ENCODE measurements around the gene HP1BP3.

Gene HP1BP3

DNA sequence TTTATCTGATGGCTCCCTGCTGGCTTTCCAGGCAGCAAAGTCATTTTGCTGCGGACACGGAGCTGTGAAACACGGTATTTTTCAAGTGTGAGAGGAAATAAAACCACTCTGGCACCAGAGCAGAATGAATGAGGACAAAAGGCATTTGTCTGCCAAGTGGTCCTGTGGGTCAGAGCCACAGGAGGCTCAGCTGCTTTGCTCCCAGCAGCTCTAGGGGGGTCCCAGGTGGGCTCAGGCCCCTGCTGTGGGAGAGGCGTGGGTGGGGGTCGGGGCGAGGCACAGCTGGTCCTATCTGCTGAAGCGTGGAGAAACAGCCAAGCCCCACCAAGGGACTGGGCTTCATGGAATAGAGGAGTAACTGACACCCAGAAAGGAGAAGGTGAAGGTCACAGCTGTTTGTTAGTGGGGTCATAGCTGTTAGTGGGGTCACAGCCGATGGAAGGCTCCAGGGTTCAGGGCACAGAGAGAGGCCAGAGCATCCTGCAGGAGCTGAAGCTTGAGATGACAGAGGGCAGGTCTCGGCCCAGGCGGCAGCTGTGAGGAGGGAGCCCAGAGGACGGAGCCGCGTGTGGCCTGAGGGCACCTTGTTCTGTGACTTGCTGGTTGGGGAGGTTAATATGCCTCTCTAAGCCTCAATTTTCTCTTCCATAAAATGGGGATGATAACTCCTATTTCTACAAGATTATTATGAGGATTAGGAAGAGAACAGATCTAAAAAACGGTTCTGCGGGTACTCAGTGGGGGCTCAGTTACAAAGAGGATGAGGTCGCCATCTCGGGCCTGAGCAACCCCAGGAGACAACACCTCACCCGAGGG lies 76.4 kb downstream of the HP1BP3 start:
- DNase-seq (ENCODE audit: low spot score), result no peak

DNA sequence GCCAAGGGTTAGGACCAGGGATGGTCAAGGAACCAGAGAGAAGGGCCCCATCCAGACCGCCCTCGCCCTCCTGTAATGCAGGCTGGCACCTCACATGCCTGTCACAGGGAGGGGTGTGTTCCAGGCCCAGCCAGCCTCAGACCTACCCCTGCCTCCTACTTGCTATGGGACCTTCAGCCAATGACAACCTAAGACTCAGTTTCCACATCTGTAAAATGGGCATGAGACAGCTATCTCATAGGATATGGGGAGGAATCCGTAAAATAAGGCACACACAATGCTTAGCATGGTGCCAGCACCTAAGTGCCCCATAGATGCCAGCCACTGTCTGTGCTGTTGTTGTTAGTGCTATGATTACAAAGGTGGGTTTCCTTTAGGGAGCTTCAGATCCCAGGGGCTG lies 77.2 kb downstream of the HP1BP3 start:
- DNase-seq (ENCODE audit: low spot score), result no peak
- Histone ChIP-seq H3K27ac (no peak overlapping the region), H3K4me3 (no peak overlapping the region)
- TF ChIP-seq, protein P1, sequence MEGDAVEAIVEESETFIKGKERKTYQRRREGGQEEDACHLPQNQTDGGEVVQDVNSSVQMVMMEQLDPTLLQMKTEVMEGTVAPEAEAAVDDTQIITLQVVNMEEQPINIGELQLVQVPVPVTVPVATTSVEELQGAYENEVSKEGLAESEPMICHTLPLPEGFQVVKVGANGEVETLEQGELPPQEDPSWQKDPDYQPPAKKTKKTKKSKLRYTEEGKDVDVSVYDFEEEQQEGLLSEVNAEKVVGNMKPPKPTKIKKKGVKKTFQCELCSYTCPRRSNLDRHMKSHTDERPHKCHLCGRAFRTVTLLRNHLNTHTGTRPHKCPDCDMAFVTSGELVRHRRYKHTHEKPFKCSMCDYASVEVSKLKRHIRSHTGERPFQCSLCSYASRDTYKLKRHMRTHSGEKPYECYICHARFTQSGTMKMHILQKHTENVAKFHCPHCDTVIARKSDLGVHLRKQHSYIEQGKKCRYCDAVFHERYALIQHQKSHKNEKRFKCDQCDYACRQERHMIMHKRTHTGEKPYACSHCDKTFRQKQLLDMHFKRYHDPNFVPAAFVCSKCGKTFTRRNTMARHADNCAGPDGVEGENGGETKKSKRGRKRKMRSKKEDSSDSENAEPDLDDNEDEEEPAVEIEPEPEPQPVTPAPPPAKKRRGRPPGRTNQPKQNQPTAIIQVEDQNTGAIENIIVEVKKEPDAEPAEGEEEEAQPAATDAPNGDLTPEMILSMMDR (IDR thresholded peaks at IDR 0.05), result no peak

More for the DNA sequence above, 76.4 kb downstream of the HP1BP3 start:
- H3K4me3 ChIP-seq, result no peak overlapping the region
- TF ChIP-seq, protein P1 (IDR thresholded peaks at IDR 0.05), result no peak
- no peak overlapping the region for H3K27ac ChIP-seq

DNA sequence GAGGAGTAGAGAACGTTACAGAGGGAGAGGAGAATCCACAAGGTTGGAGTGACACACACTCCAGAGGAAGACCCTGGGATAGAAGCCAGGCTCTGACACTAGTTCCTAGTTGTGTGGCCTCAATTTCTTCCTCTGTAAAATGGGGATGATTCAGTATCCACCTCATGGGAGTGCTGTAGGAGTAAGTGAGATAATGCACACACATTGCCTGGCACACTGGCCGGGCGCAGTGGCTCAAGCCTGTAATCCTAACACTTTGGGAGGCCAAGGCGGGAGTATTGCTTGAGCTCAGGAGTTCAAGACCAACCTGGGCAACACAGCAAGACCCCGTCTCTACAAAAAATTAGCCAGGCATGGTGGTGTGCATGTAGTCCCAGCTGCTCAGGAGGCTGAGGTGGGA lies 78.2 kb downstream of the HP1BP3 start:
- Histone ChIP-seq H3K4me3 (no peak overlapping the region), H3K27ac (no peak overlapping the region)
- TF ChIP-seq, protein P1 (IDR thresholded peaks at IDR 0.05), result no peak
- DNase-seq (ENCODE audit: low spot score), result no peak

DNA sequence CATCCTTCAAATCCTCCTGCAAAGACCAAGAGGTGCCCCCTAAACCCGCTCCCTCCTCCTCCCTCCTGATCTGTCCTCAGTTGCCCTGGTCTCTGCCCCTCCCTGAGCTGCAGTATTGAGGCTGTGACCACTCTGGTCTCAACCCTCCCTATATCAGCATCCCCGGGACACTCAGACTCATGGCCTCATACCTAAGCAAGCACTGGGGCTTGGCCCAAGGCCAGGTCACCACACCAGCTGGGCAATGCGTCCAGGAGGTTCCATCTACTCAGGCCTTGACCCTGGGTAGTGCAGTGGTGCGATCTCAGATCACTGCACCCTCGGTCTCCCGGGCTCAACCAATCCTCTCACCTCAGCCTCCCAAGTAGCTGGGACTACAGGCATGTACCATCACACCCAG lies 79.0 kb downstream of the HP1BP3 start:
- Histone ChIP-seq H3K4me3 (no peak overlapping the region), H3K27ac (no peak overlapping the region)
- TF ChIP-seq, protein P1 (IDR thresholded peaks at IDR 0.05), result no peak
- no peak for DNase-seq (ENCODE audit: low spot score)

DNA sequence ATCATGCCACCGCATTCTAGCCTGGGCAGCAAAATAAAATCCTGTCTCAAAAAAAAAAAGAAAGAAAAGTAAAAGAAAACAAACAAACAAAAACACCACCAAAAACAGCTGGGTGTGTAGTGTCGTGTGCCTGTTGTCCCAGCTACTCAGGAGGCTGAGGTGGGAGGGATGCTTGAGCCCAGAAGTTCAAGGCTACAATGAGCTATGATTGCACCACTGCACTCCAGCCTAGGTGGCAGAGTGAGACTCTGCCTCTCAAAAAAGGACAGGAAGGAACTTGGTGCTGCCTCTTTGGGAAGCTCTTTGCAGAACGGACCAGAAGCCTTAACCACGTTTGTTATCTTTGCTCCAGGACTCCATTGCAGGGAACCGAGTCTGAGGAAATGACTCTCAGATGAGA lies 80.3 kb downstream of the HP1BP3 start:
- no peak for DNase-seq (ENCODE audit: low spot score)
- no peak overlapping the region for H3K27ac ChIP-seq
- H3K4me3 ChIP-seq, result no peak overlapping the region
- TF ChIP-seq, protein P1 (IDR thresholded peaks at IDR 0.05), result no peak

DNA sequence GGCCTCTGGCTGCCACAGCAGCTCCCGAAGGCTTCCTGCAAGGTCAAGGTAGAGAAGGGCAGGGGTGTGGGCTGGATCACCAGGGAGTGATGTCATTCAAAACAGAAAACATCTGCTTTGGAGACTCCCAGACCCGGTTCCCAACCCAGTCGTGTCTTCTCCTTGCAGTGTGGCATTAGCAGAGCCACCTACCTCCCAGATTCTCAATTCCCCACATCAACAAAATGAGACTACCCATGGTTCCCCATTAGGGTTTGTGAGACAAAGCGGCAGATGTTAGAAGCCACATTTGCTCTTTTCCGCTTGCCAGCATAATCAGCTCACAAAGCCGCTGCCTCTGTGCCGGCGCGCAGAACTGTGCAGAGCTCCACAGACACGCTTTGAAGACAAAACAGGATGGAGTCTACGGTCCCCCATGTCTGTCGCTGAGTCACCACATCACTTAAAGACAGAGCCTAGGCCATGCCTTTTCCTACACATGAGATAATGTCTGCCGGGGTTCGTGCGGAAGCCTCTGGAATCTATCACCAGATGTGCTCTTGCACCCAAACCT lies 81.8 kb downstream of the HP1BP3 start:
- H3K27ac ChIP-seq, result no peak overlapping the region
- H3K4me3 ChIP-seq, result no peak overlapping the region
- TF ChIP-seq, protein P1 (IDR thresholded peaks at IDR 0.05), result no peak
- no peak for DNase-seq (ENCODE audit: low spot score)
